ENCODE measurements around the gene ZNF326.

- TF ChIP-seq, protein P1, sequence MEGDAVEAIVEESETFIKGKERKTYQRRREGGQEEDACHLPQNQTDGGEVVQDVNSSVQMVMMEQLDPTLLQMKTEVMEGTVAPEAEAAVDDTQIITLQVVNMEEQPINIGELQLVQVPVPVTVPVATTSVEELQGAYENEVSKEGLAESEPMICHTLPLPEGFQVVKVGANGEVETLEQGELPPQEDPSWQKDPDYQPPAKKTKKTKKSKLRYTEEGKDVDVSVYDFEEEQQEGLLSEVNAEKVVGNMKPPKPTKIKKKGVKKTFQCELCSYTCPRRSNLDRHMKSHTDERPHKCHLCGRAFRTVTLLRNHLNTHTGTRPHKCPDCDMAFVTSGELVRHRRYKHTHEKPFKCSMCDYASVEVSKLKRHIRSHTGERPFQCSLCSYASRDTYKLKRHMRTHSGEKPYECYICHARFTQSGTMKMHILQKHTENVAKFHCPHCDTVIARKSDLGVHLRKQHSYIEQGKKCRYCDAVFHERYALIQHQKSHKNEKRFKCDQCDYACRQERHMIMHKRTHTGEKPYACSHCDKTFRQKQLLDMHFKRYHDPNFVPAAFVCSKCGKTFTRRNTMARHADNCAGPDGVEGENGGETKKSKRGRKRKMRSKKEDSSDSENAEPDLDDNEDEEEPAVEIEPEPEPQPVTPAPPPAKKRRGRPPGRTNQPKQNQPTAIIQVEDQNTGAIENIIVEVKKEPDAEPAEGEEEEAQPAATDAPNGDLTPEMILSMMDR (IDR thresholded peaks at IDR 0.05): no peak
- no peak for TF ChIP-seq POLR2A (IDR thresholded peaks at IDR 0.05)
- no peak for TF ChIP-seq POLR2AphosphoS5 (IDR thresholded peaks at IDR 0.05)
These were observed 73.8 kb downstream of the ZNF326 start for GRCh38 chr1:90068611-90069280.
